OCI-LY7 (cell line): Measurements from ENCODE around the gene AP1G2. TPM values are rescaled to one million over a fixed set of nuclear protein-coding genes. Genes with fewer than 3 reads are reported as not detected.

Experiments used
- BruUV-seq: library from RNA; stranded (reverse); fragments of 400-500 nt; replicated peaks from 2 replicates; lab custom pipeline; 2021; lab: Mats Ljungman, UMichigan
- CTCF ChIA-PET: fragments of 300-600 bp; sonication (Branson Sonifier 250); formaldehyde crosslinking; loops from one replicate; lab custom pipeline; 2022; ENCODE audit warnings: antibody characterized with exemption; ENCODE audit not compliant: unreplicated experiment; lab: Charles Lee
- POLR2A ChIA-PET: fragments of 300-600 bp; sonication (Branson Sonifier 250); formaldehyde crosslinking; loops from one replicate; lab custom pipeline; 2022; ENCODE audit warnings: antibody characterized with exemption; lab: Charles Lee
- DNase-seq: peaks from one replicate; pipeline ENCODE4 v3.0.0-alpha.2; 2015; ENCODE audit warnings: low spot score
- H2AFZ ChIP-seq: fragments of 200-600 bp; sonication (generic), shearing (Covaris generic); 2 replicates; pipeline ENCODE4 v1.6.1; 2014; ENCODE audit warnings: mild to moderate bottlenecking, antibody characterized with exemption, low read length, moderate library complexity
- H3K27ac ChIP-seq: fragments of 200-600 bp; sonication (generic); 2 replicates; pipeline ENCODE4 v1.5.1; 2014; ENCODE audit warnings: mixed run types, low read depth, mild to moderate bottlenecking, moderate library complexity, low read length, inconsistent platforms; ENCODE audit not compliant: poor library complexity, severe bottlenecking
- H3K36me3 ChIP-seq: fragments of 200-600 bp; sonication (generic); 2 replicates; pipeline ENCODE4 v1.6.1; 2014; ENCODE audit warnings: mild to moderate bottlenecking, antibody characterized with exemption, low read length, moderate library complexity, mixed read lengths; ENCODE audit not compliant: insufficient read depth
- H3K4me1 ChIP-seq: fragments of 200-600 bp; sonication (generic); 2 replicates; pipeline ENCODE4 v1.5.1; 2014; ENCODE audit warnings: mild to moderate bottlenecking, low read length; ENCODE audit not compliant: insufficient read depth, poor library complexity, severe bottlenecking
- H3K4me2 ChIP-seq: fragments of 200-600 bp; sonication (generic); 2 replicates; pipeline ENCODE4 v1.6.1; 2014; ENCODE audit warnings: mild to moderate bottlenecking, low read length
- H3K4me3 ChIP-seq: fragments of 200-600 bp; sonication (generic); 2 replicates; pipeline ENCODE4 v1.5.1; 2014; ENCODE audit warnings: mild to moderate bottlenecking, low read depth, low read length; ENCODE audit not compliant: poor library complexity, severe bottlenecking
- H3K79me2 ChIP-seq: fragments of 200-600 bp; sonication (generic); 2 replicates; pipeline ENCODE4 v1.6.1; 2016; ENCODE audit warnings: low read depth, mild to moderate bottlenecking, low read length, moderate library complexity, mixed read lengths; ENCODE audit not compliant: insufficient read depth
- H3K9me2 ChIP-seq: fragments of 200-600 bp; sonication (generic); 2 replicates; pipeline ENCODE4 v1.6.1; 2016; ENCODE audit warnings: mild to moderate bottlenecking, low read length, mixed read lengths; ENCODE audit not compliant: insufficient read depth
- H3K9me3 ChIP-seq: fragments of 200-600 bp; sonication (generic); 2 replicates; pipeline ENCODE4 v1.6.1; 2014; ENCODE audit warnings: mild to moderate bottlenecking, mixed run types, low read length, mixed read lengths
- H4K20me1 ChIP-seq: fragments of 200-600 bp; sonication (generic); 2 replicates; pipeline ENCODE4 v1.6.1; 2014; ENCODE audit warnings: mild to moderate bottlenecking, antibody characterized with exemption, low read length, moderate library complexity, mixed read lengths; ENCODE audit not compliant: insufficient read depth
- CTCF ChIP-seq: fragments of 200-600 bp; sonication (generic); conservative IDR thresholded peaks from 2 replicates; pipeline ENCODE4 v1.5.1; 2014; ENCODE audit warnings: mild to moderate bottlenecking, antibody characterized with exemption, low read length, moderate library complexity, mixed read lengths
- EZH2phosphoT487 ChIP-seq: fragments of 200-600 bp; sonication (generic); IDR thresholded peaks from 2 replicates; pipeline ENCODE4 v1.6.1; 2018; ENCODE audit warnings: low read depth, borderline replicate concordance, mild to moderate bottlenecking, mixed run types, antibody characterized with exemption, low read length, moderate library complexity, mixed read lengths
- intact Hi-C: fragments of 100-400 bp; cut with micrococcal nuclease; formaldehyde crosslinking; loops from one replicate; pipeline ENCODE4 v1.10.0; 2022; ENCODE audit not compliant: unreplicated experiment
- total RNA-seq, 2 experiments: library from RNA; depleted of rRNA in 1 of 2; stranded (reverse); fragments of >200 nt in 1 of 2; shearing (Covaris generic) in 1 of 2; gene quantifications; 2 replicates each; pipeline ENCODE4 v1.2.3, GENCODE V29; 2014 to 2022

Gene AP1G2
- total RNA-seq, 2 experiments from 2014 or later, result 129 to 209 TPM

- TF ChIP-seq CTCF (no peak), EZH2phosphoT487 (no peak)
- CTCF ChIA-PET, result no interaction called here
- Histone ChIP-seq H3K27ac (no peak overlapping the region), H3K9me2 (no peaks in the 10 kb centered on the region), H3K36me3 (no peaks in the 10 kb centered on the region), H3K4me1 (no peaks in the 10 kb centered on the region), H3K4me3 (no peak overlapping the region), H3K79me2 (no peaks in the 10 kb centered on the region), H2AFZ (no peak overlapping the region), H3K9me3 (no peaks in the 10 kb centered on the region), H3K4me2 (no peak overlapping the region), H4K20me1 (no peaks in the 10 kb centered on the region)
- intact Hi-C loops, result no loop called here
- no TSS peak for BruUV-seq
- POLR2A ChIA-PET, result interaction anchor here (0.9 kb wide), 1 partner anchor 13 kb away, joined by 3 read pairs; the partner anchor contains the start of gene AP1G2
- DNase-seq, result no peak
Observed at GRCh38 chr14:23580152-23580926, 12.7 kb upstream of the AP1G2 start.

GRCh38 chr14:23579739-23580138 lies 12.1 kb upstream of the AP1G2 start:
- Histone ChIP-seq H3K36me3 (no peaks in the 10 kb centered on the region), H3K9me3 (no peaks in the 10 kb centered on the region), H3K27ac (no peak overlapping the region), H2AFZ (no peak overlapping the region), H3K4me3 (no peak overlapping the region), H4K20me1 (no peaks in the 10 kb centered on the region), H3K79me2 (no peaks in the 10 kb centered on the region), H3K9me2 (no peaks in the 10 kb centered on the region), H3K4me2 (no peak overlapping the region), H3K4me1 (no peaks in the 10 kb centered on the region)
- TF ChIP-seq EZH2phosphoT487 (no peak), CTCF (no peak)
- intact Hi-C loops, result no loop called here
- DNase-seq, result no peak
- ChIA-PET POLR2A (interaction anchor here (0.6 kb wide), 1 partner anchor 514 kb away, joined by 3 read pairs; no protein-coding TSS in a partner anchor), CTCF (no interaction called here)
- no TSS peak for BruUV-seq

GRCh38 chr14:23579311-23579630 lies 11.7 kb upstream of the AP1G2 start:
- CTCF ChIA-PET, result no interaction called here
- no peaks in the 10 kb centered on the region for H3K4me1 ChIP-seq
- no peak overlapping the region for H3K4me2 ChIP-seq
- BruUV-seq, result no TSS peak
- no peak overlapping the region for H2AFZ ChIP-seq
- DNase-seq, result no peak
- POLR2A ChIA-PET, result interaction anchor here (0.6 kb wide), 1 partner anchor 513 kb away, joined by 3 read pairs; no protein-coding TSS in a partner anchor
- no peaks in the 10 kb centered on the region for H4K20me1 ChIP-seq
- no peak for TF ChIP-seq EZH2phosphoT487
- TF ChIP-seq CTCF, result no peak
- no peaks in the 10 kb centered on the region for H3K9me2 ChIP-seq
- intact Hi-C loops, result no loop called here
- no peaks in the 10 kb centered on the region for H3K36me3 ChIP-seq
- no peaks in the 10 kb centered on the region for H3K9me3 ChIP-seq
- no peaks in the 10 kb centered on the region for H3K79me2 ChIP-seq
- H3K4me3 ChIP-seq, result no peak overlapping the region
- H3K27ac ChIP-seq, result no peak overlapping the region
